SK-N-MC (cell line): Measurements from ENCODE around the gene GOLGA7B.
"Not testable (repeated sequence)": the region's sequence is repeated elsewhere in the genome, so short reads cannot be mapped to it uniquely, and the experiment has no call there.

Source experiments
- EZH2 ChIP-seq: fragments of 200-600 bp; sonication (generic); IDR thresholded peaks from one replicate; pipeline ENCODE4 v1.6.1; 2017; ENCODE audit warnings: antibody characterized with exemption
- FOXP2 ChIP-seq: optimal IDR thresholded peaks from 2 replicates; pipeline ENCODE3; 2011; ENCODE audit warnings: mild to moderate bottlenecking, moderate library complexity; ENCODE audit not compliant: insufficient read depth; ENCODE audit errors: extremely low read length, control extremely low read depth
- POLR2AphosphoS5 ChIP-seq: IDR thresholded peaks from 2 replicates; pipeline ENCODE4 v1.6.1; 2012; ENCODE audit warnings: mild to moderate bottlenecking, low read depth, low read length, borderline replicate concordance

GRCh38 chr10:97843972-97844371, 5.7 kb upstream of the GOLGA7B start:
- not testable (repeated sequence) for TF ChIP-seq POLR2AphosphoS5, EZH2, FOXP2
